Measurements from ENCODE around the gene PPTC7. TPM values are rescaled to one million over a fixed set of nuclear protein-coding genes. Genes with fewer than 3 reads are reported as not detected.

PPTC7 gene, protein sequence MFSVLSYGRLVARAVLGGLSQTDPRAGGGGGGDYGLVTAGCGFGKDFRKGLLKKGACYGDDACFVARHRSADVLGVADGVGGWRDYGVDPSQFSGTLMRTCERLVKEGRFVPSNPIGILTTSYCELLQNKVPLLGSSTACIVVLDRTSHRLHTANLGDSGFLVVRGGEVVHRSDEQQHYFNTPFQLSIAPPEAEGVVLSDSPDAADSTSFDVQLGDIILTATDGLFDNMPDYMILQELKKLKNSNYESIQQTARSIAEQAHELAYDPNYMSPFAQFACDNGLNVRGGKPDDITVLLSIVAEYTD
- total RNA-seq: 12.8 TPM

DNA sequence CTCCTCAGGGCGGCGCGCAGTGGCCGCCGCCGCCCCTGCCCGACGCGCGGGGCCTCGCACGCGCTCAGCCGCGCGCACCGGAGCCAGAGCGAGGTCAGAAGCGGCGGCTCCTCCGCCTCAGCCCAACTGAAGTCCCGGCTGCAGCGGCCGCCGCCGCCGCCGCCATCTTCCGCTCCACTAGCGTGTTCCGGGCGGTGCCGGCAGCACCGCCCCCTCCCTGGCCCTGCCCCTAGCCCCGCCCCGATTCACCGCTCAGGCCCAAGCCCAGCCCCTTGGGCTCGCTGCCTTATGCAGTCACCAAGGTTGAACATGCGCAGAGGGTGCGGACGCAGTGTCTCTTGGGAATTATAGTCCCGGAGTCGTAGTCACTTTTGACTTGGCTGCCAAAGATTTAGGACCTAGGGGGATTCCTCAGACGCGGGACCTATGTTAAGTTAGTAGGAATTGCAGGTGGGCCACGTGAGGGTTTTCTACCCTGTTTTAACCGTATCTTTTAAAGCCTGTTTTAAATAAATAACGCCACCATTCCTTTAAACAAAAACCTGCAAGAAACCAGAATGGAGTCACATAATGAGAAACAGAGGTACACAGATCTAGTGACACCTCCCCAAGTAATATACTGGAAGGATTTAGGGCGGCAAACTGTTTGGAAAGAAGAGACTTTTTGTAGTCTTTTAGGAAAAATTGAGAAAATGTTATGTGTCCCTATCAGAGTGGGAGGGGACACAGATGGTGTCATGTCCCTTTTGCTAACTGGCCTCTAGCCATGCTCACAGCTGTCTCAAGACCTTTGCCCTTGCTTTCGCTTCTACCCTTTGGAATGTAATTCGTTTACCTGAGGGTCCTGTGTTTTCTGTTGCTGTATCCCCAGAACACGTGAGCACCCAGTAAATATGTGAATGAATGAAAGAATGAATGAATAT is at the start of gene PPTC7:
TSS of gene PPTC7 (minus strand) at position 182 of the 923 bp plus-strand sequence. CDS start 287 bp downstream, outside the sequence.

DNA sequence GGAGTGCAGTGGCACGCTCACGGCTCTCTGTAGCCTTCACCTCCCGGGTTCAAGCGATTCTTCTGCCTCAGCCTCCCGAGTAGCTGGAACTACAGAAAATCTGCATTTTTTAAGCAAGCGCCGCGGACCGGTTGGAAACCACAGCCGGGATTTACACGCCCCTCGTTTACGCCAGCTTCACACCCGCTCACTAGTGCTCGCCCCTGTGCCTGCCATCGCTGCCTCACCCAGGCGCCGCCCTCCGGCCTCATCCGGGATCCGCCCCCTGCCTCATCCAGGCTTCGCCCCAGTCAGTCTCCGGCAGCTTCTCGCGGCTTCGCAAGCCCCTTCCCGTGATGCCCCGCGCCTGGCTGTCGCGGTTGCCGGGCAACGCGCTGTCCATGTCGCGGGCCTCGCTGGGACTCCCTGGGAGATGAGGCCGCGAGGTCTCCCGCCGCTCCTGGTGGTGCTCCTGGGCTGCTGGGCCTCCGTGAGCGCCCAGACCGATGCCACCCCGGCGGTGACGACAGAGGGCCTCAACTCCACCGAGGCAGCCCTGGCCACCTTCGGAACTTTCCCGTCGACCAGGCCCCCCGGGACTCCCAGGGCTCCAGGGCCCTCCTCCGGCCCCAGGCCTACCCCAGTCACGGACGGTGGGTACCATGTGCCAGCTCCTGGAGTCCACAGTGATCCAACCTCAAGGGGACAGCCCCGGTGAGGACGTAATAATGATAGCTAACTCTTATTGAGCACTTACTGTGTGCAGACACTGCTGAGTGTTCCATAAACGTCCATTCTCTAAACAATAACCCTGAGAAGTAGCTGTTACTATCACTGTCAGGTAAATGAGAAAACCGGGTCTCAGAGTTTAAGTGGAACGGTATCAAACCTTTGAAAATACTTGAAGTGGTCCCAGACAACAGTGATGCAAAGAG is 30.9 kb upstream of the PPTC7 start, which contains the start of gene TCTN1:
TSS of gene TCTN1 (plus strand) at position 359 of the 914 bp plus-strand sequence. CDS start at position 413, 54 bp downstream.

DNA sequence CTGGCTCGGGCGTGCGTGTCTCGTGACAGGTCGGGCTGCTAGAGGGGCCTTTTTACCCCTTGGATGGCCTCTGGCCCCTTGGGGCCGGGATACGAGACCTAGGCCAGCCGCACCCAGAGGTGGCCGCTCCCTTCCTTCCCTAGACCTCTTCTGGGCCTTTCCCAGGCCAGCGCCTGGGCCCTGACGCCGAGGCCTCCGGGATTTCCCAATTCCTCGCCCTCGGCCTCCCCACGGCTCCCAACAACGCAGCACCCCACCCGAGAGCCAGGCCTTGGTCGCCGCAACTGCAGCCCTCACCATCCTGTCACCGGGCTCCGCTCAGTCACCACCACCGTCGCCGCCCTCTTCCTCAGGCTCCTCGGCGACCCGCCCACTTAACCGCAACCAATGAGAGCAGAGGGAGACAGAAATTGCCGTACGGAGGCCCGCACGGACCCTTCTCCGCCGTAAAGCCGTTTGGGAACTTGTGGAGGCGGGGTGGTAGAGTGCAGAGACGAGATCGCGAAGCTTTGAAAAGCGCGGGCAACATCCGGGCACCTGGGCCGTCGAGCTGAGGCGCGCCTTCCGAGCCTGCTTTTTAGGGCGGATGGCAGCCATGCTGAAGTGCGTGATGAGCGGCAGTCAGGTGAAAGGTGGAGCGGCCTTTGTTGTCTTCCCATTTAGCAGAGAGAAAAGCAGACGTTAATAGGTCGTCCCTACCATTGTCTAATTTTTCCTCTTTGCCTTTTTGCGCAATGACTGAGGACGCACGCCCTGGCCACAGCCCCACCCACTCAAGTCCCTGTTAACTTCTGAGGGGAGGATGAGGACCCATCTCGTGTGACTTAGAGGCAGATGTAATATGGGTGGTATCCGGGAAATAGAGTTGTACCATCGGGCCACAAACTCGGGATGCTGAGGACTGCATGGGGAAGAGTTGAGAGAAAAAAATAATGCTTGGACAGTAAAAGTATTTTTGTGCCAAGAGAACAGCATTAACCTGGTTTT is 81.1 kb downstream of the PPTC7 start, which contains the start of the genes RAD9B and VPS29:
TSS of gene RAD9B (plus strand) at position 580 of the 987 bp plus-strand sequence. CDS start at position 587, 7 bp downstream.
TSS of gene VPS29 (minus strand) at position 360 of the 987 bp plus-strand sequence. CDS start at position 300, 60 bp downstream.

Small RNA genes lying within 50 kb of the gene (small RNA-seq; reads per million reads assigned to genes)
- gene RF00278 (ENCODE audit: low replicate concordance) (not detected), gene RN7SL387P (ENCODE audit: low replicate concordance) (not detected)

Other genes with a start within 250 kb of the PPTC7 start
- gene ANAPC7, start 179.6 kb downstream of the PPTC7 start, total RNA-seq: 59.5 TPM
- 96.1 TPM for gene ARPC3, start 133.0 kb downstream of the PPTC7 start, total RNA-seq
- gene GPN3, start 115.1 kb downstream of the PPTC7 start, total RNA-seq: 12.5 TPM
- 30.0 TPM for gene FAM216A, start 114.5 kb downstream of the PPTC7 start, total RNA-seq
- gene VPS29, start 81.2 kb downstream of the PPTC7 start, total RNA-seq: 118 TPM
- 1.3 TPM for gene RAD9B, start 81.0 kb downstream of the PPTC7 start, total RNA-seq
- 60.1 TPM for gene TCTN1, start 30.8 kb upstream of the PPTC7 start, total RNA-seq
- gene HVCN1, start 105.8 kb upstream of the PPTC7 start, total RNA-seq: 6.9 TPM
- 130 TPM for gene PPP1CC, start 159.6 kb upstream of the PPTC7 start, total RNA-seq